ENCODE results near the gene ZNF697. TPM values are rescaled to one million over a fixed set of nuclear protein-coding genes. Genes with fewer than 3 reads are reported as not detected.
"Not testable (repeated sequence)": the region's sequence is repeated elsewhere in the genome, so short reads cannot be mapped to it uniquely, and the experiment has no call there.

ZNF697 gene
- total RNA-seq, 4 donors from 2014 or later, result 2.0 to 4.8 (median 4.0) TPM

- no peaks in the 10 kb centered on the region for H3K36me3 ChIP-seq
- intact Hi-C loops (cut with DNase I), result no loop called here
- H3K4me3 ChIP-seq, result no peak overlapping the region
- DNase-seq (ENCODE audit: extremely low spot score), result no peak
- TF ChIP-seq POLR2A (IDR thresholded peaks at IDR 0.05; ENCODE audit: low read depth), result no peak
- no peak for TF ChIP-seq POLR2AphosphoS5 (IDR thresholded peaks at IDR 0.05)
- TF ChIP-seq EP300 (IDR thresholded peaks at IDR 0.05), result no peak
- TF ChIP-seq, protein P1, sequence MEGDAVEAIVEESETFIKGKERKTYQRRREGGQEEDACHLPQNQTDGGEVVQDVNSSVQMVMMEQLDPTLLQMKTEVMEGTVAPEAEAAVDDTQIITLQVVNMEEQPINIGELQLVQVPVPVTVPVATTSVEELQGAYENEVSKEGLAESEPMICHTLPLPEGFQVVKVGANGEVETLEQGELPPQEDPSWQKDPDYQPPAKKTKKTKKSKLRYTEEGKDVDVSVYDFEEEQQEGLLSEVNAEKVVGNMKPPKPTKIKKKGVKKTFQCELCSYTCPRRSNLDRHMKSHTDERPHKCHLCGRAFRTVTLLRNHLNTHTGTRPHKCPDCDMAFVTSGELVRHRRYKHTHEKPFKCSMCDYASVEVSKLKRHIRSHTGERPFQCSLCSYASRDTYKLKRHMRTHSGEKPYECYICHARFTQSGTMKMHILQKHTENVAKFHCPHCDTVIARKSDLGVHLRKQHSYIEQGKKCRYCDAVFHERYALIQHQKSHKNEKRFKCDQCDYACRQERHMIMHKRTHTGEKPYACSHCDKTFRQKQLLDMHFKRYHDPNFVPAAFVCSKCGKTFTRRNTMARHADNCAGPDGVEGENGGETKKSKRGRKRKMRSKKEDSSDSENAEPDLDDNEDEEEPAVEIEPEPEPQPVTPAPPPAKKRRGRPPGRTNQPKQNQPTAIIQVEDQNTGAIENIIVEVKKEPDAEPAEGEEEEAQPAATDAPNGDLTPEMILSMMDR (IDR thresholded peaks at IDR 0.05), result no peak
- H3K9me3 ChIP-seq, result no peaks in the 10 kb centered on the region
- H3K27ac ChIP-seq (replicated peaks in 1 of 4), result no peak overlapping the region
- no peaks in the 10 kb centered on the region for H3K27me3 ChIP-seq
- WGBS, result 100% methylated on average over 1 of the region's 1 CpG
- H3K4me1 ChIP-seq, result peaks cover 0 to 8% (median 2%) of the 10 kb centered on the region in 4 donors
Measured at GRCh38 chr1:119606394-119606793, 41.7 kb downstream of the ZNF697 start.

DNA sequence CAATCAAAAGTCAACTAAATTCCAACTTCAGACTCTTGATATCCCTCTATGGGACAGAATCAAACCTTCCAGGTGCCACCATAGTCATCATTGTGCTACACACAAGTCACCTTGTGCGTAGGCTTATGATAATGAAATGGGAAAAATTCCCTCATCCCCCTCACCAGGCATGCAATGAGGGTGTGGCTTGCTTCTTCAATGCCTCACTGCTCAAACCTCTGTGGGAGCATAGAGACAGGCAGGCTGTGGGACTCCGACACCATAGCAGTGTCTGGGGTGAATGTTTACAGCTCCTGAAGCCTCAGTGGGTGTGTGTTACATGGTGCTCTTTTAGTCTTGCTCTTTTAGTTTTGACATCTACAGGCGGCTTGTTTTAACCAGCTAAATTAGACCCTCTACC, 42.4 kb downstream of the ZNF697 start:
- intact Hi-C loops (cut with DNase I), result no loop called here
- Histone ChIP-seq H3K27me3 (no peaks in the 10 kb centered on the region), H3K4me3 (no peak overlapping the region), H3K9me3 (no peaks in the 10 kb centered on the region), H3K36me3 (no peaks in the 10 kb centered on the region), H3K27ac (replicated peaks in 1 of 4) (no peak overlapping the region), H3K4me1 (peaks cover 0 to 8% (median 2%) of the 10 kb centered on the region in 4 donors)
- TF ChIP-seq POLR2AphosphoS5 (IDR thresholded peaks at IDR 0.05) (no peak), EP300 (IDR thresholded peaks at IDR 0.05) (no peak), POLR2A (IDR thresholded peaks at IDR 0.05; ENCODE audit: low read depth) (no peak)
- TF ChIP-seq, protein P1 (IDR thresholded peaks at IDR 0.05), result no peak
- DNase-seq (ENCODE audit: extremely low spot score), result no peak
- 97% methylated on average over 3 of the region's 3 CpGs for WGBS

GRCh38 chr1:119605080-119605479, 43.0 kb downstream of the ZNF697 start:
- H3K27me3 ChIP-seq; intact Hi-C loops (cut with DNase I); H3K4me3 ChIP-seq; H3K9me3 ChIP-seq; H3K36me3 ChIP-seq; DNase-seq (ENCODE audit: extremely low spot score); H3K4me1 ChIP-seq; H3K27ac ChIP-seq (replicated peaks in 1 of 4): not testable (repeated sequence)
- 85% methylated on average over 8 of the region's 8 CpGs for WGBS

DNA sequence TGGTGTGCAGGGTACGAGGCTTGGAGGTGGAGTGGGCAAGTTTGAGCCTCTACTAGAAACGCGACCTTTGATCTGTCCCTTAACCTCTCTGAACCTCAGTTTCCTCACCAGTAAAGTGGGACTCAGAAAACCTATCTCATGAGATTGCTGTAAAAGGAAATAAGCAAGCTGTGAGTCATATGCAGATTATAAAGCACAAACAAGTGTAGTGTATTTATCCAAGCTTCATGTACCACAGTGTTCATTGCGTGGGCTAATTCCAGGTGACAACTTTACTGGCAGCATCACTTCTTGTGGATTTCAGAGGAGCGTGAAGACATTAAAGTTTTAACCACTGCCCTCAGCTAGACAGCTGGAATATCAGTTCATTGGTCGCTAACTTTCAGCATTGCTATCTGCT, 44.4 kb downstream of the ZNF697 start:
- intact Hi-C loops (cut with DNase I), result no loop called here
- H3K27me3 ChIP-seq, result no peaks in the 10 kb centered on the region
- 95% methylated on average over 6 of the region's 6 CpGs for WGBS

GRCh38 chr1:119603241-119603640, 44.8 kb downstream of the ZNF697 start:
- intact Hi-C loops (cut with DNase I); H3K27ac ChIP-seq (replicated peaks in 1 of 4); H3K4me1 ChIP-seq; H3K36me3 ChIP-seq; H3K9me3 ChIP-seq; H3K27me3 ChIP-seq; H3K4me3 ChIP-seq; DNase-seq (ENCODE audit: extremely low spot score): not testable (repeated sequence)
- WGBS, result 80% methylated on average over 3 of the region's 3 CpGs

More for the DNA sequence above, 44.4 kb downstream of the ZNF697 start:
- H3K36me3 ChIP-seq, result no peaks in the 10 kb centered on the region
- no peak for DNase-seq (ENCODE audit: extremely low spot score)
- TF ChIP-seq POLR2AphosphoS5 (IDR thresholded peaks at IDR 0.05), result no peak
- TF ChIP-seq EP300 (IDR thresholded peaks at IDR 0.05), result no peak
- TF ChIP-seq POLR2A (IDR thresholded peaks at IDR 0.05; ENCODE audit: low read depth), result no peak
- TF ChIP-seq, protein P1 (IDR thresholded peaks at IDR 0.05), result no peak
- H3K27ac ChIP-seq (replicated peaks in 1 of 4), result no peak overlapping the region
- no peak overlapping the region for H3K4me3 ChIP-seq
- H3K4me1 ChIP-seq, result peaks cover 0 to 8% (median 2%) of the 10 kb centered on the region in 4 donors
- H3K9me3 ChIP-seq, result no peaks in the 10 kb centered on the region

GRCh38 chr1:119602789-119603188, 45.3 kb downstream of the ZNF697 start:
- H3K4me3 ChIP-seq; H3K27me3 ChIP-seq; DNase-seq (ENCODE audit: extremely low spot score); H3K27ac ChIP-seq (replicated peaks in 1 of 4); H3K9me3 ChIP-seq; H3K36me3 ChIP-seq; H3K4me1 ChIP-seq; intact Hi-C loops (cut with DNase I): not testable (repeated sequence)
- 77% methylated on average over 3 of the region's 3 CpGs for WGBS
